ENCODE data around the gene CHST5.
"Not testable (repeated sequence)": the region's sequence is repeated elsewhere in the genome, so short reads cannot be mapped to it uniquely, and the experiment has no call there.

CHST5 gene

DNA sequence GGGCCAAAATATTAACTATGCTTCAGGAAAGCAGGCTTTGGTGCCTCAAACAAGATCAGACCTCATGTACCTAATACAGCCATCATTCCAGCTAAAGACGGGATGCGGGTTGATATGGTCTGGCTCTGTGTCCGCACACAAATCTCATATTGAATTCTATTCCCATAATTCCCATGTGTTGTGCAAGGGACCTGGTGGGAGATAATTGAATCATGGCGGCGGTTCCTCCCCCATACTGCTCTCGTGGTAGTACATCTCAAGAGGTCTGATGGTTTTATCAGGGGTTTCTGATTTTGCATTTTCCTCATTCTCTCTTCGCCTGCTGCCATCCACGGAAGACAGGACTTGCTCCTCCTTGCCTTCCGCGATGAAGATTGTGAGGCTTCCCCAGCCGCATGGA is 21.6 kb downstream of the CHST5 start:
- DNase-seq (ENCODE audit: insufficient read length, low spot score), result no peak
- FAIRE-seq, result no peak
- TF ChIP-seq PAX5 (IDR thresholded peaks at IDR 0.05; ENCODE audit: insufficient read depth, low read length, severe bottlenecking), result no peak
- TF ChIP-seq TAF1 (IDR thresholded peaks at IDR 0.05; ENCODE audit: low read depth, low read length), result no peak
- TF ChIP-seq POLR2A (IDR thresholded peaks at IDR 0.05; ENCODE audit: low read depth, low read length), result no peak
- TF ChIP-seq POLR2AphosphoS5 (IDR thresholded peaks at IDR 0.05; ENCODE audit: low read depth, low read length), result no peak

DNA sequence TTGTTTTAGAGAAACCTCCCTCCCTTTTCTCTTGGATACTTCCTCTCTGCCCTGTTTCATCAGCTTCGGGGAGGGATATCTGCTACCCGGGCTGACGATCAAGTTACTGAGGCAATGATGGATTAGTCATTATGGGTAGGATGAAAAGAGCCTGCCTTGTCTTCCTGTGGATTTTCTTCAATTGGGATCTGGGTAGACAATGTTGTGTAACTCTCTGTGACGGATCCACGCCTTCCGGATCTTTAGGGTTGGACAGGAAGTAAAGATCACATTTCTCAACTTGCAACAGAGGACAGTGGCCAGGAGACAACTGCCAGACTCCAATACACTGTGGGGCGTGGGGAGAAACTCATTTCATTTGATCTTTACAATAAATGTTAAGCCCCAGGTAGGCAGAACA is 29.3 kb downstream of the CHST5 start:
- no peak for DNase-seq (ENCODE audit: insufficient read length, low spot score)
- TF ChIP-seq POU2F2 (IDR thresholded peaks at IDR 0.05; ENCODE audit: low read depth, low read length) (no peak), PAX5 (IDR thresholded peaks at IDR 0.05; ENCODE audit: insufficient read depth, low read length, severe bottlenecking) (no peak), POLR2AphosphoS5 (IDR thresholded peaks at IDR 0.05; ENCODE audit: low read depth, low read length) (no peak), TAF1 (IDR thresholded peaks at IDR 0.05; ENCODE audit: low read depth, low read length) (no peak), POLR2A (IDR thresholded peaks at IDR 0.05; ENCODE audit: low read depth, low read length) (no peak), SPI1 (IDR thresholded peaks at IDR 0.05; ENCODE audit: low read depth, low read length) (no peak)
- FAIRE-seq, result no peak

DNA sequence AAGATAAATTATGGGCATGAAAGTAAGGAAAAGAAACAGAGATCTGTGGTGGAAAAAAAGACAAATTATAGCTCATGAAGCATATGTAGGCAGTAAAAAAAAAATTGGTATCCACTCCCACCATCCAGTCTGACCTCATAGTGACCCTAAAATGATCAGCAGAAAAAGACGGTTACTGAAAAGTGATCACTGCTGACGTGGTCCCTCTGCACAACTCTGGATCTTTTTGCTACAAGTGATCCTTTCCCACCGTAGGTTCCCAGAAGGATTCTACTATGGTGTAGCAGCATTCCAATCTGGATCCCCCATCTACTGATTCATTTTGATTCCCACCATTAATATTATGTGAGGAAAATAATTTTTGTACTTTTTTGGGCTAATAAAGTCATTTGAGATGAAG is 29.8 kb downstream of the CHST5 start:
- TF ChIP-seq TAF1 (IDR thresholded peaks at IDR 0.05; ENCODE audit: low read depth, low read length) (no peak), POLR2AphosphoS5 (IDR thresholded peaks at IDR 0.05; ENCODE audit: low read depth, low read length) (no peak), POLR2A (IDR thresholded peaks at IDR 0.05; ENCODE audit: low read depth, low read length) (no peak), SPI1 (IDR thresholded peaks at IDR 0.05; ENCODE audit: low read depth, low read length) (no peak), PAX5 (IDR thresholded peaks at IDR 0.05; ENCODE audit: insufficient read depth, low read length, severe bottlenecking) (no peak), POU2F2 (IDR thresholded peaks at IDR 0.05; ENCODE audit: low read depth, low read length) (no peak)
- DNase-seq (ENCODE audit: insufficient read length, low spot score) (no peak), FAIRE-seq (no peak)

DNA sequence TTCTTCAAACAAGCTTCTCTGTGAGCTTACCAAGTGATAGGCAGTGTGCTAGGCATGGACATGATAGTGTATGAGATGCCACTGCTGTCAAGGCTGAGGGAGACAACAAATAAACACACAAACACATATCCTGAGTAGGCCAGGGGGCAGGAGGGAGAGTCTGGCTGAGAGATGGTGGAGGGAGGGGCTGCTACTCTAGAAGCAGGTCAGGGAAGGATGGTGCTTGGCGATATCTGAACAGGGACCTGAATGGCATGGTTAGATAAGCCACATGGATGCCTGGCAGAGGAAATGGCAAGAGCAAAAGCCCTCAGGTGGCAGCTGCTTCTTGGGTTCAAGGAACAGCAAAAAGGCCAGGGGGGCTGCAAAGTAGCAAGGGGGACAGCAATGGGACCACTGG is 32.1 kb downstream of the CHST5 start:
- FAIRE-seq, result no peak
- TF ChIP-seq POLR2AphosphoS5 (IDR thresholded peaks at IDR 0.05; ENCODE audit: low read depth, low read length), result no peak
- DNase-seq (ENCODE audit: insufficient read length, low spot score), result no peak

DNA sequence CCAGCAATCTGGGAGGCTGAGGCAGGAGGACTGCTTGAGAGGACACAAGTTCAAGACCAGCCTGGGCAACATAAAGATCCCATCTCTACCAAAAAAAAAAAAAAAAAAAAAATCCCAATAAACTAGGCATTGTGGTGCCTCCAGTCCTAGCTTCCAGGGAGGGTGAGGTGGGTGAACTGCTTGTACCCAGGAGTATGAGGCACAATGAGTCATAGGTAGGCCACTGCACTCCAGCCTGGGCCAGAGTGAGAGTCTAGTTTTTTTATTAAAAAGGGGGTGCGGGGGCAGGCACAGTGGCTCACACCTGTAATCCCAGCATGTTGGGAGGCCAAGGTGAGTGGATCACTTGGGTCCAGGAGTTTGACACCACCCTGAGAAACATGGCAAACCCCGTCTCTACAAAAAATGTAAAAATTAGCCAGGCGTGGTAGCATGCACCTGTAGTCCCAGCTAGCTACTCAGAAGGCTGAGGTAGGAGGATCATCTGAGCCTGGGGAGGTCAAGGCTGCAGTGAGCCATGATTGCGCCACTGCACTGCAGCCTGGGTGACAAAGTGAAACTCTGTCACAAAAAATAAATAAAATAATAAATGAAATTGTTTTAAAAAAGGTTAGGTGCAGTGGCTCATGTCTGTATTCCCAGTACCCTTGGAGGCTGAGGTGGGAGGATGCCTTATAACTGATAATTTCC is 32.8 kb downstream of the CHST5 start:
- TF ChIP-seq PAX5 (IDR thresholded peaks at IDR 0.05; ENCODE audit: insufficient read depth, low read length, severe bottlenecking), result no peak
- TF ChIP-seq SPI1 (IDR thresholded peaks at IDR 0.05; ENCODE audit: low read depth, low read length), result no peak
- no peak for TF ChIP-seq POLR2AphosphoS5 (IDR thresholded peaks at IDR 0.05; ENCODE audit: low read depth, low read length)
- TF ChIP-seq POLR2A (IDR thresholded peaks at IDR 0.05; ENCODE audit: low read depth, low read length), result no peak
- TF ChIP-seq POU2F2 (IDR thresholded peaks at IDR 0.05; ENCODE audit: low read depth, low read length), result no peak
- no peak for TF ChIP-seq TAF1 (IDR thresholded peaks at IDR 0.05; ENCODE audit: low read depth, low read length)
- DNase-seq (ENCODE audit: insufficient read length, low spot score) (no peak), FAIRE-seq (no peak)

- DNase-seq (ENCODE audit: insufficient read length, low spot score); FAIRE-seq: not testable (repeated sequence)
These were observed 34.1 kb downstream of the CHST5 start for GRCh38 chr16:75501820-75502219.

- TF ChIP-seq SPI1 (IDR thresholded peaks at IDR 0.05; ENCODE audit: low read depth, low read length) (no peak), PAX5 (IDR thresholded peaks at IDR 0.05; ENCODE audit: insufficient read depth, low read length, severe bottlenecking) (no peak), TAF1 (IDR thresholded peaks at IDR 0.05; ENCODE audit: low read depth, low read length) (no peak), POLR2AphosphoS5 (IDR thresholded peaks at IDR 0.05; ENCODE audit: low read depth, low read length) (no peak), POU2F2 (IDR thresholded peaks at IDR 0.05; ENCODE audit: low read depth, low read length) (no peak), POLR2A (IDR thresholded peaks at IDR 0.05; ENCODE audit: low read depth, low read length) (no peak)
- FAIRE-seq, result no peak
These were observed 34.5 kb downstream of the CHST5 start for GRCh38 chr16:75501359-75501758.

GRCh38 chr16:75498605-75499322 is 37.1 kb downstream of the CHST5 start:
- not testable (repeated sequence) for DNase-seq (ENCODE audit: insufficient read length, low spot score); FAIRE-seq

More at GRCh38 chr16:75501359-75501758, 34.5 kb downstream of the CHST5 start:
- DNase-seq (ENCODE audit: insufficient read length, low spot score), result no peak

DNA sequence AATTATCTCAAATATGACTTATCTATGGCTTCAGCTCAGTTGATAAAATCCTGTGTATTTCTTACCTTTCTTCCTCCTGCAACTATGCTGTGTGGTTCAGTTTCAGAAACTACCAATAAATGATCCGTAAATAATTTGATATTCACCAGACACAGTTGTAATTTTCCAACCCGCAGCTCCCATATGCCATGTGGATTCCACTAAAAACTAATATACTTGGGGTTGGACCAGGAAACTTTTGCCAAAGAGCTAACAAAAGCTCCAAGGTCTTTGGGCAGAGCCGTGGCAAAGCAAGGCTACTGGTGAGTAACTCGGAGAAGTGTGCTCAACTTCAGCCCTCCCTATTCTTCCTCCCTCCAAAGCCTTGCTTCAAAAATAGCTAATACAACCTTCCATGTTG is 38.4 kb downstream of the CHST5 start:
- no peak for FAIRE-seq
- no peak for DNase-seq (ENCODE audit: insufficient read length, low spot score)
- TF ChIP-seq SPI1 (IDR thresholded peaks at IDR 0.05; ENCODE audit: low read depth, low read length), result no peak
- TF ChIP-seq POLR2AphosphoS5 (IDR thresholded peaks at IDR 0.05; ENCODE audit: low read depth, low read length), result no peak
- no peak for TF ChIP-seq POLR2A (IDR thresholded peaks at IDR 0.05; ENCODE audit: low read depth, low read length)
- TF ChIP-seq TAF1 (IDR thresholded peaks at IDR 0.05; ENCODE audit: low read depth, low read length), result no peak
- no peak for TF ChIP-seq PAX5 (IDR thresholded peaks at IDR 0.05; ENCODE audit: insufficient read depth, low read length, severe bottlenecking)
- TF ChIP-seq POU2F2 (IDR thresholded peaks at IDR 0.05; ENCODE audit: low read depth, low read length), result no peak

DNA sequence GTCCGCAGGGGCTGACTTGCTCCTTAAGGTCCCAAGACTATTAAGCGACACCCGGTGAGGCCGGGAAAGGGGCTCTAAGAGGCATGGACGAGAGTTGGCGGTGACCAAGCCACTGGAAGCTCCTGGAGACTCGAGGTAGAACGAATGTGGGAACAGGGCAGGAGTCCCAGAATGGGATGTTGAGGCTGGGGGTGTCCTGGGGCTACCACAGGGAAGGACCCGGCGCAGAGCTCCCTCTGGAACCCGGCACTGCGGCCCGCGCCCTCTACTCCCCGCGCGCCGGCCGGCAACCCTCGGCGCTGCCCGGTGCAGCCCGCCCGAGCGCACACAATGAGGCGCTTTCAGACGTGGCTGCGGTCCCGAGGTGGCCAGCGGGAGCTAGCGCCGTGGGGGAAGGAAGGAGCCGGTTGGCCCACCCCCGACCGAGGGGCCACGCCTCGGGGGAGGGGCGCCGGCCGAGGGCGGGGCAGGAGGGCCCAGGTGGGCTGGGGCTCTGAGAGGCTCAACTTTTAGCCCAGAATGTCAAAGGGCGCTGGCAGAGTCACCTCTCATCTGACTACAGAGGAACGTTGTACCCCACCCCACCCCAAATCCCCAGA is 40.7 kb downstream of the CHST5 start, which contains the start of gene CHST6:
Gene CHST6 (minus strand): TSS at position 366 of the 599 bp plus-strand sequence. CDS start 15,613 bp downstream, outside the sequence.
- TF ChIP-seq SPI1 (IDR thresholded peaks at IDR 0.05; ENCODE audit: low read depth, low read length) (no peak), POU2F2 (IDR thresholded peaks at IDR 0.05; ENCODE audit: low read depth, low read length) (no peak), POLR2AphosphoS5 (IDR thresholded peaks at IDR 0.05; ENCODE audit: low read depth, low read length) (no peak), TAF1 (IDR thresholded peaks at IDR 0.05; ENCODE audit: low read depth, low read length) (no peak), PAX5 (IDR thresholded peaks at IDR 0.05; ENCODE audit: insufficient read depth, low read length, severe bottlenecking) (no peak), POLR2A (IDR thresholded peaks at IDR 0.05; ENCODE audit: low read depth, low read length) (no peak)
- DNase-seq (ENCODE audit: insufficient read length, low spot score) (peak; percentile 67), FAIRE-seq (no peak)
